Measurements from ENCODE around the gene ATP8A2. TPM values are rescaled to one million over a fixed set of nuclear protein-coding genes. Genes with fewer than 3 reads are reported as not detected.
"Not testable (repeated sequence)": the region's sequence is repeated elsewhere in the genome, so short reads cannot be mapped to it uniquely, and the experiment has no call there.

Gene ATP8A2
- total RNA-seq, 2 donors from 2014 or later: 0.25 to 0.33 TPM

DNA sequence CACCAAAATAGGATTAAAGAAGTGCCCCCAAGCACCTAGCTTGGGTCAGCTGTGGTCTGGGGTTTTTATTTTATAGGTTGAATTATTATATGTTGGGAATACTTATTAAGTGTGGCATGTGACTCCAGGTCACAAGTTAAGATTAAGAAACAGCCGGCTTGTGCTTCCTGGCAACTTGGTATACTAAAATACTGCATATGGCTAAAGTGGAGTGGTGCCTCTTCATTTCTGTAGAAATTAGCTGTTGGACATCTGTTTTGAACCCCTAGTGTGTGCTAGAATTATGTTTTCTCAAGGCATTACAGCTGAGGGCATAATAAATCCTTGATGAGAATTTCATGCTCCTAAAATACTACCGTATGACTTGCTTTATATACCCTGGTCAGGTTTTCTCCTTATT lies 393.5 kb downstream of the ATP8A2 start:
- Mint-ChIP-seq H3K9me3 (peaks cover 4 to 11% of the 10 kb centered on the region in 2 donors), H3K27ac (no peak overlapping the region), H3K36me3 (peaks cover 0 to 16% of the 10 kb centered on the region in 2 donors)
- DNase-seq (ENCODE audit: low spot score in 2 of 2): no peak
- ATAC-seq: no peak

- H3K27ac Mint-ChIP-seq: no peak overlapping the region
- H3K36me3 Mint-ChIP-seq: peaks cover 0 to 16% of the 10 kb centered on the region in 2 donors
- DNase-seq (ENCODE audit: low spot score in 2 of 2) (no peak), ATAC-seq (no peak)
- H3K9me3 Mint-ChIP-seq: peaks cover 4 to 11% of the 10 kb centered on the region in 2 donors
Observed at GRCh38 chr13:25766576-25766975, 394.8 kb downstream of the ATP8A2 start.

DNA sequence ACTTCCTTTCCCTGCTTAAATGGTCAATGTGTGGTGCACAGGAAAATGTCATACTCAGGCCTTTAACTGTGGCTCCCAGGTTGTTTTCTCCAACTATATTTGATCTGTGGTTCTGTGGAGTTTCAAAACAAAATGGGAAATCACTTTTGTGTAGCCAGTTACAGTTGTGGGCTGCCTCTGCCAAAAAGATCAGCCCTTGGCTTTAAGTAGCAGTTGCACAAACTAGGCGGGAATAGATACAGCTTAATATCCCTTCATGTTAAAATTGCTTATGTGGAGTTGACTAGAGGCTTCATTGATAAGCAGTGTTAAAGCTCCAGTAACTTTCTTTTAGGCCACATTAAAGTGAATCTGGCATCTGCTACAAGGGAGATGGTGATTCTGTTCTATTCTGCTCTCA lies 395.2 kb downstream of the ATP8A2 start:
- peaks cover 0 to 16% of the 10 kb centered on the region in 2 donors for H3K36me3 Mint-ChIP-seq
- ATAC-seq (no peak), DNase-seq (ENCODE audit: low spot score in 2 of 2) (no peak)
- peaks cover 4 to 11% of the 10 kb centered on the region in 2 donors for H3K9me3 Mint-ChIP-seq
- no peak overlapping the region for H3K27ac Mint-ChIP-seq

DNA sequence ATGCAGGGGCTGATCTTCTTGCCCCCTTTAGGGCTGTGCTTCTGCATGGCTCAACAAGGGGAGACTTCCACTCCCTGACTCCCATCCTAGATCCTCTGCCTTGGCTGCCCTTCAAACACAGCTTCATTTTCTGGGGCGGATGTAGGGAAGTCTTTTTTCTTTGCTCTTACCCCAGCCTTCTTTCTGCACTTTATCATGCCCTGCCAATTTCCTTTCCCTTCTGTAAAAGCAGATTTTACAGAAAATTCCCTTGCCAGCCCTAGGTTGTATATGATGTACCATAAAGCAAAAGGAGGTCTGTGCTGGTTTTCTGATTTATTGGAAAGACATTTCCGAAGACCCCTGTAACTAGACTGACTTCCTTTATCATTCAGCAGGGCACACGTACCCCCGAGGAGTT lies 396.6 kb downstream of the ATP8A2 start:
- Mint-ChIP-seq H3K9me3 (peaks cover 4 to 11% of the 10 kb centered on the region in 2 donors), H3K27ac (no peak overlapping the region), H3K36me3 (peaks cover 0 to 16% of the 10 kb centered on the region in 2 donors)
- ATAC-seq: no peak
- DNase-seq (ENCODE audit: low spot score in 2 of 2): no peak

DNA sequence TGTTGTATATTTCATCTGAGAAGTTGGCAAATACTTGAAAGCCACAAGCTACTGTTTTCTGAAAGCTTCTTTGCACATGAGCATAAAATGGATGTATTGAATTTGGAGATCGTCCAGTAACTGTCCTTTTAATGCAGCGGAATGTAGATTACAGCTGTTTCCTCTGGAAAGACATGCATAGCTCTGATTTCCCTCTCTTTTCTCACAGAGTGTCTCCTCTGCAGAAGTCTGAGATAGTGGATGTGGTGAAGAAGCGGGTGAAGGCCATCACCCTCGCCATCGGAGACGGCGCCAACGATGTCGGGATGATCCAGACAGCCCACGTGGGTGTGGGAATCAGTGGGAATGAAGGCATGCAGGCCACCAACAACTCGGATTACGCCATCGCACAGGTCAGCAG lies 397.1 kb downstream of the ATP8A2 start:
- Mint-ChIP-seq H3K36me3 (peaks cover 0 to 16% of the 10 kb centered on the region in 2 donors), H3K9me3 (peaks cover 4 to 11% of the 10 kb centered on the region in 2 donors), H3K27ac (no peak overlapping the region)
- DNase-seq (ENCODE audit: low spot score in 2 of 2): no peak
- ATAC-seq: no peak

GRCh38 chr13:25770601-25771000 lies 398.8 kb downstream of the ATP8A2 start:
- ATAC-seq: no peak
- H3K36me3 Mint-ChIP-seq: peaks cover 0 to 12% of the 10 kb centered on the region in 2 donors
- H3K9me3 Mint-ChIP-seq: peaks cover 4 to 10% of the 10 kb centered on the region in 2 donors

GRCh38 chr13:25771202-25771601 lies 399.4 kb downstream of the ATP8A2 start:
- ATAC-seq (no peak), DNase-seq (ENCODE audit: low spot score in 2 of 2) (no peak)
- peaks cover 0 to 4% of the 10 kb centered on the region in 2 donors for H3K9me3 Mint-ChIP-seq
- peaks cover 0 to 6% of the 10 kb centered on the region in 2 donors for H3K36me3 Mint-ChIP-seq
- H3K27ac Mint-ChIP-seq: no peak overlapping the region

More at GRCh38 chr13:25770601-25771000, 398.8 kb downstream of the ATP8A2 start:
- no peak overlapping the region for H3K27ac Mint-ChIP-seq
- no peak for DNase-seq (ENCODE audit: low spot score in 2 of 2)

- Mint-ChIP-seq H3K36me3 (no peaks in the 10 kb centered on the region), H3K27ac (no peak overlapping the region), H3K9me3 (no peaks in the 10 kb centered on the region)
- no peak for DNase-seq (ENCODE audit: low spot score in 2 of 2)
- ATAC-seq: no peak
Observed at GRCh38 chr13:25771641-25772478, 400.1 kb downstream of the ATP8A2 start.

DNA sequence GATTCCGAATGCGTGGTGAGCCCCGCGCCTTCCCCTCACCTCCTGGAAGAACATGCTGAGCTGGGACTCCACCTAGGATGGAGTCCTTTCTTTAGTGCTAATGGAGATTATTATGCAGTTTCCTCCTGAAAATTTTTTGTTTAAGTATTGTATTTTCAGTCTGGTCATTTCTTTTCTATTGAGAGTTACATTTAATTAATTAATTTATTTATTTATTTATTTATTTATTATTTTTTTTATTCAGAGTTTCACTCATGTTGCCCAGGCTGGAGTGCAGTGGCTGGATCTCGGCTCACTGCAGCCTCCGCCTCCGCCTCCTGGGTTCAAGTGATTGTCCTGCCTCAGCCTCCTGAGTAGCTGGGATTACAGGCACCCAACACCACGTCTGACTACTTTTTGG lies 400.8 kb downstream of the ATP8A2 start:
- H3K36me3 Mint-ChIP-seq; H3K9me3 Mint-ChIP-seq; ATAC-seq; DNase-seq (ENCODE audit: low spot score in 2 of 2); H3K27ac Mint-ChIP-seq: not testable (repeated sequence)

GRCh38 chr13:25774056-25774455 lies 402.3 kb downstream of the ATP8A2 start:
- ATAC-seq; H3K9me3 Mint-ChIP-seq; DNase-seq (ENCODE audit: low spot score in 2 of 2); H3K36me3 Mint-ChIP-seq; H3K27ac Mint-ChIP-seq: not testable (repeated sequence)

- Mint-ChIP-seq H3K9me3 (no peaks in the 10 kb centered on the region), H3K36me3 (no peaks in the 10 kb centered on the region), H3K27ac (no peak overlapping the region)
- ATAC-seq: no peak
- no peak for DNase-seq (ENCODE audit: low spot score in 2 of 2)
Observed at GRCh38 chr13:25775275-25775674, 403.5 kb downstream of the ATP8A2 start.

DNA sequence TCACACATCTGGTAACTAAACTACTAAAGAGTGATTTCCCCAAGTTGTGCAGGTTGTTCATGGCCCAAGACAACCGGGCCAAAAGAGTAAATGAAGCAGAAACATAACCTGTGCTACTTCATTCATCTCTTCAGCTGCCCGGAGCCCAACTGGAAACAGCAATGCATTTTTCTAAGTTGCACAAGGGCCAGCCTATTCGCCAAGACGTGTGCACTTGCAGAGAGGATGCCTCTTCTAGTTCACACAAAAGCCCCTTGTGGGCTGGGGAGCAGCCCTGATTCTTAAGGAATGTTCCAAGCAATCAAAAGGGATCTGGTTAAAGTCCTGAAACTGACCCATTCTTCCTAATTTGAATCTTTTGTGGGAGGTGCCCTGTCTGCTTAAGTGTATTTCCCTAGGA lies 404.2 kb downstream of the ATP8A2 start:
- H3K36me3 Mint-ChIP-seq: no peaks in the 10 kb centered on the region
- no peak overlapping the region for H3K27ac Mint-ChIP-seq
- DNase-seq (ENCODE audit: low spot score in 2 of 2) (no peak), ATAC-seq (no peak)
- H3K9me3 Mint-ChIP-seq: no peaks in the 10 kb centered on the region

GRCh38 chr13:25776722-25777121 lies 404.9 kb downstream of the ATP8A2 start:
- DNase-seq (ENCODE audit: low spot score in 2 of 2): no peak
- no peak overlapping the region for H3K27ac Mint-ChIP-seq
- H3K36me3 Mint-ChIP-seq: no peaks in the 10 kb centered on the region
- no peaks in the 10 kb centered on the region for H3K9me3 Mint-ChIP-seq
- ATAC-seq: no peak

- ATAC-seq (no peak), DNase-seq (ENCODE audit: low spot score in 2 of 2) (no peak)
- Mint-ChIP-seq H3K36me3 (no peaks in the 10 kb centered on the region), H3K27ac (no peak overlapping the region), H3K9me3 (no peaks in the 10 kb centered on the region)
Observed at GRCh38 chr13:25777509-25777908, 405.7 kb downstream of the ATP8A2 start.

DNA sequence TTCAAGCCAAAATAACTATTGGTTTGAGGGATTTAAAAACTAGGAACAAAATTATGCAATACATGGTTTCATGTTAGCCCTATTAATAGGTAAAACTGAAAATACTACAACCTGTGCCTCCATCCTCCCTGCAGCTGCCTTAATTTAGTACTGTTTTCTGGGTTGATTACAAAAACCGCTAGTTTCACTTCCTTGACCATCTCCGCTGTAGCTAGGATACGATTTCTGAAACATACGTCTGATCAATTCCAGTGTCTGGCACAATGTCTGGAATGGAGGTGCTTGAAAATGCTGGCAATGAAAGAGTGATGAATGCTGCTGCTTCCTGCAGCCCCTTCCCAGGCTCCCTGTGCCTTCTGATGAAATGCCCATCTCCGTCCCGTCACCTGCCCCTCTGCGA lies 406.6 kb downstream of the ATP8A2 start:
- Mint-ChIP-seq H3K36me3 (no peaks in the 10 kb centered on the region), H3K9me3 (no peaks in the 10 kb centered on the region), H3K27ac (no peak overlapping the region)
- ATAC-seq (no peak), DNase-seq (ENCODE audit: low spot score in 2 of 2) (no peak)

DNA sequence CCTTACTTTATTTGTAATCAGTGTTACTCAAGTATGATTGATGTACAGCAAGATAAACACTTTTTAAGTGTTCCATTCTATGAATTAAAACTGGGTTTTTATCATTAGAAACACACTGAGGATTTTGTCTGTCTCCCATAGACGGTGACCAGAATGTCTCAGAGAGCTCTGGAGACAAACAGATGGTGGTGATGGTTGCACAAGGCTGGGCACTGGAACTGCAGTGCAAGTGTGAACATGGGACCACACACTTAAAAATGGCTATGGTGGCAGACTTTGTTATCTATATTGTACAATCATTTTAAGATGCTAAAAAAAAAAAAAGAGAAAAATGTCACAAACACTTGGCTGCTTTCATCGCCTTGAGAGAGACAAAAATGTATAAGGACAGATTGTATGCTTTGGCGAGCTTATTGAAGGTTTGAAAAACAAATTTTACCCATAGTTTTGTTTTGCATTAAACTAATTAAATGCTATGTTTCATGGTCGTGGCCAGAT lies 407.1 kb downstream of the ATP8A2 start:
- no peak overlapping the region for H3K27ac Mint-ChIP-seq
- H3K9me3 Mint-ChIP-seq: no peaks in the 10 kb centered on the region
- no peak for ATAC-seq
- no peaks in the 10 kb centered on the region for H3K36me3 Mint-ChIP-seq
- no peak for DNase-seq (ENCODE audit: low spot score in 2 of 2)

- DNase-seq (ENCODE audit: low spot score in 2 of 2) (no peak), ATAC-seq (no peak)
- no peaks in the 10 kb centered on the region for H3K9me3 Mint-ChIP-seq
- no peak overlapping the region for H3K27ac Mint-ChIP-seq
- no peaks in the 10 kb centered on the region for H3K36me3 Mint-ChIP-seq
Observed at GRCh38 chr13:25783076-25783475, 411.3 kb downstream of the ATP8A2 start.

GRCh38 chr13:25783601-25784024 lies 411.8 kb downstream of the ATP8A2 start:
- no peak overlapping the region for H3K27ac Mint-ChIP-seq
- H3K9me3 Mint-ChIP-seq: no peaks in the 10 kb centered on the region
- DNase-seq (ENCODE audit: low spot score in 2 of 2) (no peak), ATAC-seq (no peak)
- H3K36me3 Mint-ChIP-seq: no peaks in the 10 kb centered on the region

All from activated naive CD4-positive, alpha-beta T cell treated with anti-CD3 and anti-CD28 coated beads, Interleukin-2, amount 50 U/mL, for 72 hours (primary cell).